ENCODE measurements around the gene SNCA. TPM values are rescaled to one million over a fixed set of nuclear protein-coding genes. Genes with fewer than 3 reads are reported as not detected.

Gene SNCA
- total RNA-seq, 1 donor from 2014 or later = 5.6 TPM

GRCh38 chr4:89800012-89800516 lies 36.9 kb downstream of the SNCA start:
- H2AFZ ChIP-seq (replicated peaks) = no peak overlapping the region
- H3K4me3 Mint-ChIP-seq = no peak overlapping the region
- H3K9ac ChIP-seq = no peak overlapping the region

GRCh38 chr4:89799071-89799470 lies 37.9 kb downstream of the SNCA start:
- Histone ChIP-seq H3K27ac (no peak overlapping the region), H4K20me1 (ENCODE audit: low read depth) (no peaks in the 10 kb centered on the region), H3K4me2 (no peak overlapping the region), H3K27me3 (no peaks in the 10 kb centered on the region), H3K9ac (no peak overlapping the region), H2AFZ (replicated peaks) (no peak overlapping the region), H3K4me1 (peaks cover 7% of the 10 kb centered on the region), H3F3A (ENCODE audit: low read depth) (no peaks in the 10 kb centered on the region), H3K36me3 (no peaks in the 10 kb centered on the region), H3K4me3 (no peak overlapping the region), H3K9me3 (ENCODE audit: low read depth) (no peaks in the 10 kb centered on the region), H3K79me2 (ENCODE audit: low read depth) (no peaks in the 10 kb centered on the region)
- Mint-ChIP-seq H3K27ac (no peak overlapping the region), H3K9me3 (no peaks in the 10 kb centered on the region), H3K36me3 (peaks cover 4% of the 10 kb centered on the region), H3K4me1 (no peaks in the 10 kb centered on the region), H3K4me3 (no peak overlapping the region), H3K27me3 (ENCODE audit: insufficient read depth, low read depth) (no peaks in the 10 kb centered on the region)
- no peak for DNase-seq (ENCODE audit: low spot score)
- TF ChIP-seq EZH2phosphoT487 (IDR thresholded peaks at IDR 0.05) (no peak), CTCF (IDR thresholded peaks at IDR 0.05) (no peak), EZH2 (IDR thresholded peaks at IDR 0.05) (no peak)

More at GRCh38 chr4:89800012-89800516, 36.9 kb downstream of the SNCA start:
- Histone ChIP-seq H3K79me2 (ENCODE audit: low read depth) (no peaks in the 10 kb centered on the region), H3K9me3 (ENCODE audit: low read depth) (no peaks in the 10 kb centered on the region), H3F3A (ENCODE audit: low read depth) (no peaks in the 10 kb centered on the region), H3K4me3 (no peak overlapping the region), H3K36me3 (no peaks in the 10 kb centered on the region), H3K4me1 (peaks cover 7% of the 10 kb centered on the region), H3K27me3 (no peaks in the 10 kb centered on the region), H4K20me1 (ENCODE audit: low read depth) (no peaks in the 10 kb centered on the region), H3K27ac (no peak overlapping the region), H3K4me2 (no peak overlapping the region)
- Mint-ChIP-seq H3K36me3 (peaks cover 4% of the 10 kb centered on the region), H3K27ac (no peak overlapping the region), H3K27me3 (ENCODE audit: insufficient read depth, low read depth) (no peaks in the 10 kb centered on the region), H3K9me3 (no peaks in the 10 kb centered on the region), H3K4me1 (no peaks in the 10 kb centered on the region)
- no peak for DNase-seq (ENCODE audit: low spot score)
- TF ChIP-seq EZH2 (IDR thresholded peaks at IDR 0.05) = no peak
- no peak for TF ChIP-seq EZH2phosphoT487 (IDR thresholded peaks at IDR 0.05)
- no peak for TF ChIP-seq CTCF (IDR thresholded peaks at IDR 0.05)

GRCh38 chr4:89797117-89797516 lies 39.8 kb downstream of the SNCA start:
- H3K27ac Mint-ChIP-seq = no peak overlapping the region
- H3F3A ChIP-seq (ENCODE audit: low read depth) = no peaks in the 10 kb centered on the region
- H3K36me3 Mint-ChIP-seq = peaks cover 5% of the 10 kb centered on the region
- H2AFZ ChIP-seq (replicated peaks) = no peak overlapping the region
- H4K20me1 ChIP-seq (ENCODE audit: low read depth) = no peaks in the 10 kb centered on the region
- TF ChIP-seq CTCF (IDR thresholded peaks at IDR 0.05) (no peak), EZH2phosphoT487 (IDR thresholded peaks at IDR 0.05) (no peak), EZH2 (IDR thresholded peaks at IDR 0.05) (no peak)
- no peaks in the 10 kb centered on the region for H3K36me3 ChIP-seq
- H3K9me3 Mint-ChIP-seq = no peaks in the 10 kb centered on the region
- H3K79me2 ChIP-seq (ENCODE audit: low read depth) = no peaks in the 10 kb centered on the region
- H3K27me3 ChIP-seq = no peaks in the 10 kb centered on the region
- no peak overlapping the region for H3K4me2 ChIP-seq
- H3K9me3 ChIP-seq (ENCODE audit: low read depth) = no peaks in the 10 kb centered on the region
- H3K4me3 Mint-ChIP-seq = no peak overlapping the region
- no peak overlapping the region for H3K27ac ChIP-seq
- DNase-seq (ENCODE audit: low spot score) = no peak
- peaks cover 7% of the 10 kb centered on the region for H3K4me1 ChIP-seq
- no peak overlapping the region for H3K9ac ChIP-seq
- H3K27me3 Mint-ChIP-seq (ENCODE audit: insufficient read depth, low read depth) = no peaks in the 10 kb centered on the region
- H3K4me1 Mint-ChIP-seq = no peaks in the 10 kb centered on the region
- no peak overlapping the region for H3K4me3 ChIP-seq
